Coronary artery (tissue), 2 donors: ENCODE data around the gene FAM193A.
"Not testable (repeated sequence)": the region's sequence is repeated elsewhere in the genome, so short reads cannot be mapped to it uniquely, and the experiment has no call there.

ENCODE experiments used
- DNase-seq: peaks from one replicate; pipeline ENCODE4 v3.0.0-alpha.2; 2017; ENCODE audit warnings: low spot score
- H3K27ac ChIP-seq, 2 donors: fragments of 200-600 bp; sonication (generic); one replicate each; pipeline ENCODE4 v1.5.1; 2016 to 2019
- H3K4me3 ChIP-seq: fragments of 200-600 bp; sonication (generic); 2 replicates; pipeline ENCODE4 v1.5.1; 2016; ENCODE audit warnings: mild to moderate bottlenecking, moderate library complexity
- TF ChIP-seq, protein P1 (sequence below): fragments of 200-600 bp; sonication (generic); IDR thresholded peaks from one replicate; pipeline ENCODE4 v1.5.1; 2019; ENCODE audit warnings: antibody characterized with exemption

Gene FAM193A

DNA sequence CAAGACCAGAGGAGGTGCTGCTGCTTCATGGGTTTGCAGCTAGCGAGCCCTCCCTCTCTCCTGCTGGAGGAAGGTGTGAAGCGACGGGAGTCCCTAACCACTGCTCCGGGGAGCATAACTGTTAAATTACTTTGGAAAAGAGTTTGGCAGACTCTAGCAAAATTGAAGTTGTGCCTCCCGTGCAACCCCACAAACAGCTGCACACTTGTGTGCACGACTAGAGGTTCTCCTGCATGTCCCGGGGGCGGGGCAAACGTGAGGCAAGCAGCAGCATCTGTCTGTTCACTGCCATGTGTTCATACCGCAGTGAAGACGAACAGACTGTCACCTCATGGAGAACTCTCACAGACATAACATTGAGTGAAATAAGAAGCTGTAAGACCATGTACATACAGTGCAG lies 185.1 kb downstream of the FAM193A start:
- Histone ChIP-seq H3K4me3 (no peak overlapping the region), H3K27ac (no peak overlapping the region)
- DNase-seq, result no peak
- TF ChIP-seq, protein P1, sequence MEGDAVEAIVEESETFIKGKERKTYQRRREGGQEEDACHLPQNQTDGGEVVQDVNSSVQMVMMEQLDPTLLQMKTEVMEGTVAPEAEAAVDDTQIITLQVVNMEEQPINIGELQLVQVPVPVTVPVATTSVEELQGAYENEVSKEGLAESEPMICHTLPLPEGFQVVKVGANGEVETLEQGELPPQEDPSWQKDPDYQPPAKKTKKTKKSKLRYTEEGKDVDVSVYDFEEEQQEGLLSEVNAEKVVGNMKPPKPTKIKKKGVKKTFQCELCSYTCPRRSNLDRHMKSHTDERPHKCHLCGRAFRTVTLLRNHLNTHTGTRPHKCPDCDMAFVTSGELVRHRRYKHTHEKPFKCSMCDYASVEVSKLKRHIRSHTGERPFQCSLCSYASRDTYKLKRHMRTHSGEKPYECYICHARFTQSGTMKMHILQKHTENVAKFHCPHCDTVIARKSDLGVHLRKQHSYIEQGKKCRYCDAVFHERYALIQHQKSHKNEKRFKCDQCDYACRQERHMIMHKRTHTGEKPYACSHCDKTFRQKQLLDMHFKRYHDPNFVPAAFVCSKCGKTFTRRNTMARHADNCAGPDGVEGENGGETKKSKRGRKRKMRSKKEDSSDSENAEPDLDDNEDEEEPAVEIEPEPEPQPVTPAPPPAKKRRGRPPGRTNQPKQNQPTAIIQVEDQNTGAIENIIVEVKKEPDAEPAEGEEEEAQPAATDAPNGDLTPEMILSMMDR, result no peak

DNA sequence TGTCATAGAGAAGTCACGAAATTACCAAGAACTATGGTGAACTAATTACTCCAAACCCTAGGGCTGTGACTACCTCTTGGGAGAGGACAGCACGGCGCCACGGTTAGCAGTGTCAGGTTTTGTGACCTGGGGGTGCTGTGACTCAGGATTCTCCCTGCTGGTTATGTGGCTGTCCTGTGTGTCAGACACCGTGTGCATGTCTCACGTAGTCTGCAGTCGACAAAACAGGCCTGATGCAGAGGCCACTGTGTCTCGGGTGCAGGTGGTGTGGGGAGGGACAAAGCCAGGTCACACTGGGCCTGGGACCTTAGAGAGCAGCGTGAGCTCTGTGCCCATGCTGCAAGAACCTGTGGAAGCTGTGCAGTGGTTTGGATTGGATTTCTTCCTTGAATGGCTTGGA lies 185.6 kb downstream of the FAM193A start:
- no peak overlapping the region for H3K27ac ChIP-seq
- DNase-seq, result no peak
- H3K4me3 ChIP-seq, result no peak overlapping the region
- TF ChIP-seq, protein P1, result no peak

DNA sequence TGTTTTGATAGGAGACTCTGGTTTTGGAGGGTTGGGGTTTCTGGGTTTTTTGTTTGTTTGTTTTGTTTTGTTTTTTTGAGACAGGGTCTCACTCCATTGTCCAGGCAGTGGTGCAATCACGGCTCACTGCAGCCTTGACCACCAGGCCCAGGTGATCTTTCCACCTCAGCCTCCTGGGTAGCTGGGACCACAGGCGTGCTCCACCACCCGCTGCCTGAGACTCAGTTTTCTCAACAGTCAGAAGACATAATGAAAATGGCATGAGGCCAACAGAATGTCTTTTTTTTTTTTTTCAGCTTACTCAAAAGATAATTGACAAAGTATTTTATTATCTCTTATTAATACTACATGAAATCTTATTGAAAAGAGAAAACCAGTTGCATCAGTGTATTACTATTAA lies 187.3 kb downstream of the FAM193A start:
- no peak overlapping the region for H3K27ac ChIP-seq
- TF ChIP-seq, protein P1, result no peak
- no peak overlapping the region for H3K4me3 ChIP-seq
- no peak for DNase-seq

DNA sequence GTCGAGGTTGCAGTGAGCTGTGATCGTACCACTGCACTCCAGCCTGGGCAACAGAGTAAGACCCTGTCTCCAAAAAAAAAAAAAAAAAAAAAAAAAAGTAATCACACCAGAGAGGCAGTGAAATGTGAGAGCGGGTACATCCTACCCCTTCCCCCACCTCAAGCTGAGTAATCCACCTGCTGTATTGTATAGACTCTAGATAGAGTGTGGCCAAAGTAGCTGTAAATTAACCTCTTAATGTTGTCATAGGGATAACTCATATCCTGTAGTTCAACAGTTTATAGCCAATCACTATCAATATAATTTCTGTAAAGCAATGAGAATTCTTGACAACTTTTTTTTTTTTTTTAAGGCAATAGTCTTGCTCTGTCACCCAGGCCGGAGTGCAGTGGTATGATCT lies 188.9 kb downstream of the FAM193A start:
- H3K4me3 ChIP-seq, result no peak overlapping the region
- TF ChIP-seq, protein P1, result no peak

DNA sequence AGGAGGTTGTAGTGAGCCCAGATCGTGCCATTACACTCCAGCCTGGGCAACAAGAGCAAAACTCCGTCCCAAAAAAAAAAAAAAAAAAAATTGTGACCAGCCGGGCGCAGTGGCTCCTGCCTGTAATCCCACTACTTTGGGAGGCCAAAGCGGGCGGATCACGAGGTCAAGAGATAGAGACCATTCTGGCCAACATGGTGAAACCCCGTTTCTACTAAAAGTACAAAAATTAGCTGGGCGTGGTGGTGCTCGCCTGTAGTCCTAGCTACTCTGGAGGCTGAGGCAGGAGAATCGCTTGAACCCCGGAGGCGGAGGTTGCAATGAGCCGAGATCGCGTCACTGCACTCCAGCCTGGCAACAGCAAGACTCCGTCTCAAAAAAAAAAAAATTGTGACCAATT lies 190.4 kb downstream of the FAM193A start:
- H3K4me3 ChIP-seq, DNase-seq, H3K27ac ChIP-seq: not testable (repeated sequence)

More for the DNA sequence above, 188.9 kb downstream of the FAM193A start:
- no peak overlapping the region for H3K27ac ChIP-seq
- DNase-seq, result no peak

DNA sequence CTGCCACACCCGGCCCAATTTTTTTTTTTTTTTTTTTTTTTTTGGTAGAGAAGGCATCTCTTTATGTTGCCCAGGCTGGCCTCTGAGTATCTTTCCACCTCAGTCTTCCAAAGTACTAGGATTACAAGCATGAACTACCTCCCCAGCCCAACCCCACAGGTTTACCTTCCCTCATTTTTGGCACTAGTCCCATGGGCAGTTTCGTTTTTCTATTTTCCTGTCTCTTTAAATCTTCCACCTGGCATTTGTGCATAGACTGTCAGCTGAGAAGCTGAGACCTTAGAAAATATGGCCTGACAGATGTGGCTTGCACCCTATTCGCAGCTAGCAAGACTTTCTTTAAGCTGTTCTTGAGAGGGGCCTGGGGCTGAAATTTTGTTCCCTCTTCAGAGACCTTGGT lies 191.8 kb downstream of the FAM193A start:
- Histone ChIP-seq H3K4me3 (no peak overlapping the region), H3K27ac (no peak overlapping the region)
- TF ChIP-seq, protein P1, result no peak
- no peak for DNase-seq

DNA sequence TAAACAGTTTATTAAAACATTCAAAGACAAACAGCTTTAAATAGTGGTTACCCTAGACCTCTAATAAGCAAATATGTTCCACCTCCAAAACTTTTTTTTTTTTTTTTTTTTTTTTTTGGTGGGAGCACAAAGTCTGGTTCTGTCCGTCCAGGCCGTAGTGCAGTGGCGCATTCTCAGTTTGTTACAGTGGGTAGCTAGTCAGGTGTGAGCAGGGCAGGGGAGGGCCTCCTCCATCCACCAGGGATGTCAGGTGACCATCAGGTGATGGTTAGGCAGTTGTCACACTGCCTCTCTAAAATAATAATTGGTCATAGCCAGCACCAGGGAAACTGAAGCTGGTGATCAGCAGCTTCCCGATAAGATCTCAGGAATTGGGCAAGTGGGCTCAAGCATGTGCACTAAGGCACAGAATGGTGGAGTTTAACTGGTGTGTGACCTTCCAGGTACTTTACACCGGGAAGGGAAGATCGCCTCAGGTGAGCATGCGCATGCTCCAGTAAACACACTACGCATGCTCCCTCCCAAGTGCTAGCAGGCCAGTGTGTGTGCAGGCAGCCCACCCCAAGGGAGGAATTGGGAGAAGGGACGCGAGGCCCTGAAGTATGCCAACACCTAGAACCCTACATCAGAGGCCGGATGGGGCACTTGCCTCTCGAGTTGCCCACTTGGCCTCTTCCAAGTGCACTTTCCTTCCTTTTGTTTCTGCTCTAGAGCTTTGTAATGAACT lies 192.5 kb downstream of the FAM193A start:
- no peak for DNase-seq
- Histone ChIP-seq H3K27ac (no peak overlapping the region), H3K4me3 (no peak overlapping the region)
- TF ChIP-seq, protein P1, result no peak
